OCI-LY7 (cell line): ENCODE measurements around the gene BECN2. TPM values are rescaled to one million over a fixed set of nuclear protein-coding genes. Genes with fewer than 3 reads are reported as not detected.
"Not testable (repeated sequence)": the region's sequence is repeated elsewhere in the genome, so short reads cannot be mapped to it uniquely, and the experiment has no call there.

Experiments used
- BruUV-seq: library from RNA; stranded (reverse); fragments of 400-500 nt; replicated peaks from 2 replicates; lab custom pipeline; 2021; lab: Mats Ljungman, UMichigan
- CTCF ChIA-PET: fragments of 300-600 bp; sonication (Branson Sonifier 250); formaldehyde crosslinking; loops from one replicate; lab custom pipeline; 2022; ENCODE audit warnings: antibody characterized with exemption; ENCODE audit not compliant: unreplicated experiment; lab: Charles Lee
- POLR2A ChIA-PET: fragments of 300-600 bp; sonication (Branson Sonifier 250); formaldehyde crosslinking; loops from one replicate; lab custom pipeline; 2022; ENCODE audit warnings: antibody characterized with exemption; lab: Charles Lee
- DNase-seq: peaks from one replicate; pipeline ENCODE4 v3.0.0-alpha.2; 2015; ENCODE audit warnings: low spot score
- H2AFZ ChIP-seq: fragments of 200-600 bp; sonication (generic), shearing (Covaris generic); 2 replicates; pipeline ENCODE4 v1.6.1; 2014; ENCODE audit warnings: mild to moderate bottlenecking, antibody characterized with exemption, low read length, moderate library complexity
- H3K27ac ChIP-seq: fragments of 200-600 bp; sonication (generic); 2 replicates; pipeline ENCODE4 v1.5.1; 2014; ENCODE audit warnings: mixed run types, low read depth, mild to moderate bottlenecking, moderate library complexity, low read length, inconsistent platforms; ENCODE audit not compliant: poor library complexity, severe bottlenecking
- H3K36me3 ChIP-seq: fragments of 200-600 bp; sonication (generic); 2 replicates; pipeline ENCODE4 v1.6.1; 2014; ENCODE audit warnings: mild to moderate bottlenecking, antibody characterized with exemption, low read length, moderate library complexity, mixed read lengths; ENCODE audit not compliant: insufficient read depth
- H3K4me1 ChIP-seq: fragments of 200-600 bp; sonication (generic); 2 replicates; pipeline ENCODE4 v1.5.1; 2014; ENCODE audit warnings: mild to moderate bottlenecking, low read length; ENCODE audit not compliant: insufficient read depth, poor library complexity, severe bottlenecking
- H3K4me2 ChIP-seq: fragments of 200-600 bp; sonication (generic); 2 replicates; pipeline ENCODE4 v1.6.1; 2014; ENCODE audit warnings: mild to moderate bottlenecking, low read length
- H3K4me3 ChIP-seq: fragments of 200-600 bp; sonication (generic); 2 replicates; pipeline ENCODE4 v1.5.1; 2014; ENCODE audit warnings: mild to moderate bottlenecking, low read depth, low read length; ENCODE audit not compliant: poor library complexity, severe bottlenecking
- H3K79me2 ChIP-seq: fragments of 200-600 bp; sonication (generic); 2 replicates; pipeline ENCODE4 v1.6.1; 2016; ENCODE audit warnings: low read depth, mild to moderate bottlenecking, low read length, moderate library complexity, mixed read lengths; ENCODE audit not compliant: insufficient read depth
- H3K9me2 ChIP-seq: fragments of 200-600 bp; sonication (generic); 2 replicates; pipeline ENCODE4 v1.6.1; 2016; ENCODE audit warnings: mild to moderate bottlenecking, low read length, mixed read lengths; ENCODE audit not compliant: insufficient read depth
- H3K9me3 ChIP-seq: fragments of 200-600 bp; sonication (generic); 2 replicates; pipeline ENCODE4 v1.6.1; 2014; ENCODE audit warnings: mild to moderate bottlenecking, mixed run types, low read length, mixed read lengths
- H4K20me1 ChIP-seq: fragments of 200-600 bp; sonication (generic); 2 replicates; pipeline ENCODE4 v1.6.1; 2014; ENCODE audit warnings: mild to moderate bottlenecking, antibody characterized with exemption, low read length, moderate library complexity, mixed read lengths; ENCODE audit not compliant: insufficient read depth
- EZH2phosphoT487 ChIP-seq: fragments of 200-600 bp; sonication (generic); IDR thresholded peaks from 2 replicates; pipeline ENCODE4 v1.6.1; 2018; ENCODE audit warnings: low read depth, borderline replicate concordance, mild to moderate bottlenecking, mixed run types, antibody characterized with exemption, low read length, moderate library complexity, mixed read lengths
- intact Hi-C: fragments of 100-400 bp; cut with micrococcal nuclease; formaldehyde crosslinking; loops from one replicate; pipeline ENCODE4 v1.10.0; 2022; ENCODE audit not compliant: unreplicated experiment
- total RNA-seq, 2 experiments: library from RNA; depleted of rRNA in 1 of 2; stranded (reverse); fragments of >200 nt in 1 of 2; shearing (Covaris generic) in 1 of 2; gene quantifications; 2 replicates each; pipeline ENCODE4 v1.2.3, GENCODE V29; 2014 to 2022
- TF ChIP-seq, protein P1 (sequence below): fragments of 200-600 bp; sonication (generic); conservative IDR thresholded peaks from 2 replicates; pipeline ENCODE4 v1.5.1; 2014; ENCODE audit warnings: mild to moderate bottlenecking, antibody characterized with exemption, low read length, moderate library complexity, mixed read lengths

Gene BECN2
- total RNA-seq, 2 experiments from 2014 or later: not detected

DNA sequence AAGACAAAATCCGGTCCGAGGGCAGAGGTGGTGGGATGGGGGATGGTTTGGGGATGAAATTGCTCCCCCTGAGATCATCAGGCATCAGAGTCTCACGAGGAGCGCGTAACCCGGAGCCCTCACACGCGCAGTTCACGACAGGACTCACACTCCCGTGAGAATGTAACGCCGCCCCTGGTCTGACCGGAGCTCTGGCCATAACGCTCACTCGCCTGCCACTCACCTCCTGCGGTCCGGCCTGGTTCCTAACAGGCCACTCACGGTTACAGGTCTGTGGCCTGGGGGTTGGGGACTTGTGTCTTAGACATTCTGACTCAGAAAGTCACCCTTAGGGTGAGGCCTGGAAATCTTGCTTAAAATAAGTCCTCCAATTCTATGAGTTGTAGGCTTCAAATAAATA is 21.5 kb downstream of the BECN2 start:
- POLR2A ChIA-PET: interaction anchor here (0.7 kb wide), 2 partner anchors 9 to 753 kb away, joined by 3 to 4 read pairs; no protein-coding TSS in a partner anchor
- BruUV-seq: no TSS peak
- no peaks in the 10 kb centered on the region for H3K9me3 ChIP-seq
- H3K9me2 ChIP-seq: no peaks in the 10 kb centered on the region
- no peaks in the 10 kb centered on the region for H3K36me3 ChIP-seq
- no peak for DNase-seq
- no peaks in the 10 kb centered on the region for H3K4me1 ChIP-seq
- H3K4me3 ChIP-seq: no peak overlapping the region
- H3K4me2 ChIP-seq: no peak overlapping the region
- TF ChIP-seq, protein P1, sequence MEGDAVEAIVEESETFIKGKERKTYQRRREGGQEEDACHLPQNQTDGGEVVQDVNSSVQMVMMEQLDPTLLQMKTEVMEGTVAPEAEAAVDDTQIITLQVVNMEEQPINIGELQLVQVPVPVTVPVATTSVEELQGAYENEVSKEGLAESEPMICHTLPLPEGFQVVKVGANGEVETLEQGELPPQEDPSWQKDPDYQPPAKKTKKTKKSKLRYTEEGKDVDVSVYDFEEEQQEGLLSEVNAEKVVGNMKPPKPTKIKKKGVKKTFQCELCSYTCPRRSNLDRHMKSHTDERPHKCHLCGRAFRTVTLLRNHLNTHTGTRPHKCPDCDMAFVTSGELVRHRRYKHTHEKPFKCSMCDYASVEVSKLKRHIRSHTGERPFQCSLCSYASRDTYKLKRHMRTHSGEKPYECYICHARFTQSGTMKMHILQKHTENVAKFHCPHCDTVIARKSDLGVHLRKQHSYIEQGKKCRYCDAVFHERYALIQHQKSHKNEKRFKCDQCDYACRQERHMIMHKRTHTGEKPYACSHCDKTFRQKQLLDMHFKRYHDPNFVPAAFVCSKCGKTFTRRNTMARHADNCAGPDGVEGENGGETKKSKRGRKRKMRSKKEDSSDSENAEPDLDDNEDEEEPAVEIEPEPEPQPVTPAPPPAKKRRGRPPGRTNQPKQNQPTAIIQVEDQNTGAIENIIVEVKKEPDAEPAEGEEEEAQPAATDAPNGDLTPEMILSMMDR: no peak
- TF ChIP-seq EZH2phosphoT487: no peak
- H2AFZ ChIP-seq: no peak overlapping the region
- H3K27ac ChIP-seq: no peak overlapping the region
- H3K79me2 ChIP-seq: no peaks in the 10 kb centered on the region
- CTCF ChIA-PET: no interaction called here
- H4K20me1 ChIP-seq: no peaks in the 10 kb centered on the region
- intact Hi-C loops: no loop called here

DNA sequence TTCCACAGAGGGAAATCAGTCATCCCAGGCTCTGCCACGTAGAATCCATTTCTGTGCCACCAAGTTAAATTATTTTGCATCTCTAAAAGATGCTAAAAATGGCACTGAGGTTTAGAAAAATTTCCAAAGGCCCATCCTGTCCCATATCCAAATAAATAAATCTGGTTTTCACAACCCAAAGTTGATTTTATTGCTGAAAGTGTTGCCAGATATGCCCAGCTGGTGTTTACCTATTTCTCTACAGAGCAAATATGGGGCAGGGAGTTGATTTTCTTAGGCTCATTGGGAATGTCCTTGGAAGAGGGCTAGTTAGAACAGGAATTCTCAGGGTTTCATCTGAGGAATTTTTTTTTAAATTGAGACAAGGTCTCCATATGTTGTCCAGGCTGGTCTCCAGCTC is 22.4 kb downstream of the BECN2 start:
- intact Hi-C loops: no loop called here
- H3K27ac ChIP-seq: no peak overlapping the region
- ChIA-PET CTCF (no interaction called here), POLR2A (interaction anchor here (0.5 to 0.7 kb wide), 2 partner anchors 43 to 88 kb away, joined by 3 to 4 read pairs; no protein-coding TSS in a partner anchor)
- H4K20me1 ChIP-seq: no peaks in the 10 kb centered on the region
- H3K9me3 ChIP-seq: no peaks in the 10 kb centered on the region
- DNase-seq: no peak
- no peak overlapping the region for H2AFZ ChIP-seq
- H3K9me2 ChIP-seq: no peaks in the 10 kb centered on the region
- H3K4me1 ChIP-seq: no peaks in the 10 kb centered on the region
- no peaks in the 10 kb centered on the region for H3K79me2 ChIP-seq
- BruUV-seq: no TSS peak
- no peak for TF ChIP-seq EZH2phosphoT487
- TF ChIP-seq, protein P1: no peak
- H3K4me2 ChIP-seq: no peak overlapping the region
- no peaks in the 10 kb centered on the region for H3K36me3 ChIP-seq
- H3K4me3 ChIP-seq: no peak overlapping the region

DNA sequence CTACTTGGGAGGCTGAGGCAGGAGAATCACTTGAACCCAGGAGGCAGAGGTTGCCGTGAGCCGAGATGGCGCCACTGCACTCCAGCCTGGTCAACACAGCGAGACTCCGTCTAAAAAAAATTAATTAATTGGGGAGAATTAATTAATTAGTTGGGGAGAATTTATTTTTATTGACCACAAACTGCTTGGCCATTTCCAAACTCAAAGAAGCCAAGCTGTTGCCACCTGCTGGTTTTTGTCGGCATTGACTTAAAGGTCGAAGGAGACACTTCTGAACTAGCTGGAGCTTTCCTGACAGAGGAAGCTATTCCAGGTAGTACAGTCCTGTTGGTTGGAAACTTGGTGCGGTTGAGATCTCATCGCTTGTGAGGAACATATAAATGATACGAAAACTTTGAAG is 28.2 kb downstream of the BECN2 start:
- peak; percentile 39 for DNase-seq

GRCh38 chr1:241988389-241988930 is 30.9 kb downstream of the BECN2 start:
- intact Hi-C loops: loop anchor here (5.0 kb wide), 2 partner anchors 91 to 456 kb away; partner anchors contain the start of gene KMO
- POLR2A ChIA-PET, CTCF ChIA-PET, H3K4me3 ChIP-seq, H3K9me3 ChIP-seq, H3K9me2 ChIP-seq, H3K4me1 ChIP-seq, H3K79me2 ChIP-seq, H4K20me1 ChIP-seq, BruUV-seq, DNase-seq, H3K4me2 ChIP-seq, H3K27ac ChIP-seq, H3K36me3 ChIP-seq, H2AFZ ChIP-seq: not testable (repeated sequence)

More for the DNA sequence above, 28.2 kb downstream of the BECN2 start:
- Histone ChIP-seq H3K9me3 (no peaks in the 10 kb centered on the region), H2AFZ (no peak overlapping the region), H3K9me2 (no peaks in the 10 kb centered on the region), H3K79me2 (no peaks in the 10 kb centered on the region), H3K27ac (no peak overlapping the region), H3K36me3 (no peaks in the 10 kb centered on the region), H3K4me2 (no peak overlapping the region), H4K20me1 (no peaks in the 10 kb centered on the region), H3K4me3 (no peak overlapping the region), H3K4me1 (no peaks in the 10 kb centered on the region)
- CTCF ChIA-PET: interaction anchor here (0.6 kb wide), 1 partner anchor 9 kb away, joined by 3 read pairs; no protein-coding TSS in a partner anchor
- intact Hi-C loops: loop anchor here (5.0 kb wide), 2 partner anchors 88 to 453 kb away; partner anchors contain the start of gene KMO
- TF ChIP-seq EZH2phosphoT487: no peak
- TF ChIP-seq, protein P1: peak; percentile 67
- BruUV-seq: no TSS peak
- POLR2A ChIA-PET: interaction anchor here (0.6 kb wide), 2 partner anchors 214 to 322 kb away, joined by 3 to 4 read pairs; no protein-coding TSS in a partner anchor
